Uterus (tissue), 2 donors: ENCODE results near the gene NR3C2.

Experiments
- POLR2A ChIP-seq, 2 donors: fragments of 450-650 bp; IDR thresholded peaks; one replicate each; pipeline ENCODE4 v1.6.1; 2016; ENCODE audit warnings: antibody characterized with exemption in 2 of 2, mild to moderate bottlenecking in 1 of 2, moderate library complexity in 1 of 2
- TF ChIP-seq, protein P1 (sequence below), 4 experiments: fragments of 200-600 bp in 2 of 4; fragments of 450-650 bp in 2 of 4; sonication (generic) in 2 of 4; IDR thresholded peaks; one replicate each; pipeline ENCODE4 v1.5.1; 2016 to 2019; ENCODE audit warnings: antibody characterized with exemption in 4 of 4, mild to moderate bottlenecking in 2 of 4, moderate library complexity in 1 of 4

DNA sequence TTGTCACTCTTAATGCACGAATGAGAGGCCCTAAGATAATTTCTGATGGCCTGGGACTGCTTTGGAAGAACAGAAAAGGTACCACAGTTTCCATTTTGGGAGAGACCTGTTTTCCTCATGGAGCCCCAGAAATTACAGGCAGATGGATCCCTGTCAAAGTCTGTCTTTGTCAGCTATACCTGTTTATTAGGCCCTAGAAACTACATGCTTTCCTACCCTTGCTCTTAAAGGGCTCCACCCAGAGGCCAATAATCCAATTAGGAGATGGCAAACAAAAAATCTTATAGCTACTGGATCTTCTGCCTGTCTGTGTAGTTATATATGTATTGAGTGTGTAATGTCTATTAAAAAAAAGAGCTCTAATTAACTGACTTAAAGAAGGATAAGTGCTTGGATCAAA is 141.3 kb downstream of the NR3C2 start:
- TF ChIP-seq, protein P1, sequence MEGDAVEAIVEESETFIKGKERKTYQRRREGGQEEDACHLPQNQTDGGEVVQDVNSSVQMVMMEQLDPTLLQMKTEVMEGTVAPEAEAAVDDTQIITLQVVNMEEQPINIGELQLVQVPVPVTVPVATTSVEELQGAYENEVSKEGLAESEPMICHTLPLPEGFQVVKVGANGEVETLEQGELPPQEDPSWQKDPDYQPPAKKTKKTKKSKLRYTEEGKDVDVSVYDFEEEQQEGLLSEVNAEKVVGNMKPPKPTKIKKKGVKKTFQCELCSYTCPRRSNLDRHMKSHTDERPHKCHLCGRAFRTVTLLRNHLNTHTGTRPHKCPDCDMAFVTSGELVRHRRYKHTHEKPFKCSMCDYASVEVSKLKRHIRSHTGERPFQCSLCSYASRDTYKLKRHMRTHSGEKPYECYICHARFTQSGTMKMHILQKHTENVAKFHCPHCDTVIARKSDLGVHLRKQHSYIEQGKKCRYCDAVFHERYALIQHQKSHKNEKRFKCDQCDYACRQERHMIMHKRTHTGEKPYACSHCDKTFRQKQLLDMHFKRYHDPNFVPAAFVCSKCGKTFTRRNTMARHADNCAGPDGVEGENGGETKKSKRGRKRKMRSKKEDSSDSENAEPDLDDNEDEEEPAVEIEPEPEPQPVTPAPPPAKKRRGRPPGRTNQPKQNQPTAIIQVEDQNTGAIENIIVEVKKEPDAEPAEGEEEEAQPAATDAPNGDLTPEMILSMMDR (IDR thresholded peaks at IDR 0.05): no peak
- TF ChIP-seq POLR2A (IDR thresholded peaks at IDR 0.05): no peak
